Measurements from ENCODE around the gene ATXN2.

The ATXN2 gene

DNA sequence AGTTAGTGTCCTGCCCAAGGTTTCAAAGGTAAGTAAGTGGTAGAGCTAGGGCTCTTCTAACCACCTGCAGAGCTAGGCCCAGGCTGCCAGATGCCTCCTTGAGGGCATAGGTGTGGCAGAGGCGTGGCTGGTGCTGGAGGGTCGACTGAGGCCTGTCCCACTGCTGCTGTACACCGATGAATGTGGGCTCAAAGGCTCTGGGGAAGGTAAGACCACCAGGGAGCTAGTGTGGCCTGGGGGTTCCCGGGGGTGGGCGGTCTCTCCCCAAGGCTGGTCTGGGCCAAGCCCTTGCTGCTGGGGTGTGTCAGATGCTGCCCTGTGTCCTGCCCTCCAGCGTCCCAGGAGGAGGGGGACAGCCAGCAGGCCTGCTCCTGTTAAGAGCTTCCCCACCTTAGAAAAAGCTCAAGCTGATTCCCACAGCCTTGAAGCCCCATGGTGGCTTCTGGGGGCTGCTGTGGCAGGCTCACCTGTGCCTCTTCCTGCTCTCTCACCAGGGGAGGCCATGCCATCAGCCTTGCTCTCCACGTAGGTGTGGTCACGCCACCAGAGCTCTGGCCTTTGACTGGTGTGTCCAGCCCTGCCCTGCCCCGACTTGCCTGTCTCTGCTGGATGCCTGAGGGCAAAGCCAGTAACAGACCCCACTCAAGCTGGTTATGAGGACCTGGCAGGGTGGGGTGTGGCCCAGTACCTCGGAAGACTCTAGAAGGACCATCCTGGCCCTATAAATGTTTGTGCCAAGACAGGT, 156.6 kb downstream of the ATXN2 start:
- Histone ChIP-seq H3K27me3 (no peaks in the 10 kb centered on the region), H3K36me3 (peaks cover under 1 to 52% (median 41%) of the 10 kb centered on the region in 3 donors), H3K4me1 (peaks cover 0 to 42% (median 25%) of the 10 kb centered on the region in 4 donors), H3K9me3 (no peaks in the 10 kb centered on the region), H3K4me3 (no peak overlapping the region), H3K27ac (peak overlapping the region in 1 of 2 donors; percentile 12)
- no peak for TF ChIP-seq CTCF (IDR thresholded peaks at IDR 0.05)
- DNase-seq = peak in 1 of 2 donors; percentile 58
- intact Hi-C loops (cut with DNase I; ENCODE audit: low total_unique reads) = no loop called here

- no peaks in the 10 kb centered on the region for H3K9me3 ChIP-seq
- peak; percentile 4 to 19 for DNase-seq
- peaks cover 0 to 35% (median 25%) of the 10 kb centered on the region in 4 donors for H3K4me1 ChIP-seq
- intact Hi-C loops (cut with DNase I; ENCODE audit: low total_unique reads) = no loop called here
- no peak overlapping the region for H3K4me3 ChIP-seq
- no peak for TF ChIP-seq CTCF (IDR thresholded peaks at IDR 0.05)
- no peak overlapping the region for H3K27ac ChIP-seq
- no peaks in the 10 kb centered on the region for H3K27me3 ChIP-seq
- peaks cover 0 to 40% (median 29%) of the 10 kb centered on the region in 3 donors for H3K36me3 ChIP-seq
Measured at GRCh38 chr12:111441107-111441928, 157.8 kb downstream of the ATXN2 start.

- DNase-seq = no peak
- no peak overlapping the region for H3K4me3 ChIP-seq
- peaks cover 0 to 35% (median 23%) of the 10 kb centered on the region in 4 donors for H3K4me1 ChIP-seq
- TF ChIP-seq CTCF (IDR thresholded peaks at IDR 0.05) = no peak
- no peaks in the 10 kb centered on the region for H3K27me3 ChIP-seq
- intact Hi-C loops (cut with DNase I; ENCODE audit: low total_unique reads) = no loop called here
- no peak overlapping the region for H3K27ac ChIP-seq
- H3K36me3 ChIP-seq = peaks cover 0 to 33% (median 22%) of the 10 kb centered on the region in 3 donors
- no peaks in the 10 kb centered on the region for H3K9me3 ChIP-seq
Measured at GRCh38 chr12:111440631-111441030, 158.5 kb downstream of the ATXN2 start.

GRCh38 chr12:111440152-111440551, 159.0 kb downstream of the ATXN2 start:
- H3K27me3 ChIP-seq = no peaks in the 10 kb centered on the region
- peaks cover 0 to 28% (median 18%) of the 10 kb centered on the region in 3 donors for H3K36me3 ChIP-seq
- no peak for TF ChIP-seq CTCF (IDR thresholded peaks at IDR 0.05)
- no peaks in the 10 kb centered on the region for H3K9me3 ChIP-seq
- H3K4me3 ChIP-seq = no peak overlapping the region
- no peak overlapping the region for H3K27ac ChIP-seq
- H3K4me1 ChIP-seq = peaks cover 0 to 35% (median 23%) of the 10 kb centered on the region in 4 donors
- intact Hi-C loops (cut with DNase I; ENCODE audit: low total_unique reads) = no loop called here
- DNase-seq = peak in 1 of 2 donors; percentile 59

- Histone ChIP-seq H3K36me3 (peaks cover 0 to 24% (median 13%) of the 10 kb centered on the region in 3 donors), H3K27me3 (no peaks in the 10 kb centered on the region), H3K27ac (no peak overlapping the region), H3K9me3 (no peaks in the 10 kb centered on the region), H3K4me3 (no peak overlapping the region), H3K4me1 (peaks cover 0 to 35% (median 25%) of the 10 kb centered on the region in 4 donors)
- TF ChIP-seq CTCF (IDR thresholded peaks at IDR 0.05) = no peak
- no peak for DNase-seq
- intact Hi-C loops (cut with DNase I; ENCODE audit: low total_unique reads) = no loop called here
Measured at GRCh38 chr12:111439657-111440151, 159.4 kb downstream of the ATXN2 start.
